Measurements from ENCODE around the gene ATXN1. TPM values are rescaled to one million over a fixed set of nuclear protein-coding genes. Genes with fewer than 3 reads are reported as not detected.

Gene ATXN1
- polyA plus RNA-seq, 1 donor from 2014 or later = 28.2 TPM

- no peaks in the 10 kb centered on the region for H4K20me1 ChIP-seq (ENCODE audit: insufficient read depth)
These were observed 250.1 kb downstream of the ATXN1 start for GRCh38 chr6:16511040-16511660.

GRCh38 chr6:16510245-16510644, 251.0 kb downstream of the ATXN1 start:
- H2AFZ ChIP-seq (ENCODE audit: low read depth, low read length) = no peak overlapping the region
- H4K20me1 ChIP-seq (ENCODE audit: insufficient read depth) = no peaks in the 10 kb centered on the region
- no peaks in the 10 kb centered on the region for H3K27me3 ChIP-seq (ENCODE audit: insufficient read depth, low read depth, low read length)
- H3K36me3 ChIP-seq (ENCODE audit: insufficient read depth, low read length) = no peaks in the 10 kb centered on the region
- H3K79me2 ChIP-seq (replicated peaks; ENCODE audit: insufficient read depth, low read length) = no peaks in the 10 kb centered on the region
- H3K4me2 ChIP-seq (ENCODE audit: low read length) = no peak overlapping the region
- no peak overlapping the region for H3K27ac ChIP-seq (ENCODE audit: low read length)
- H3K9me3 ChIP-seq (ENCODE audit: low read length) = no peaks in the 10 kb centered on the region
- H3K4me3 ChIP-seq (ENCODE audit: low read length) = no peak overlapping the region
- no peak overlapping the region for H3K9ac ChIP-seq (ENCODE audit: low read length)
- TF ChIP-seq RAD21 (conservative IDR thresholded peaks at IDR 0.05) (no peak), EZH2 (IDR thresholded peaks at IDR 0.05; ENCODE audit: borderline replicate concordance, insufficient read depth, low read length, poor library complexity, severe bottlenecking) (no peak), SMC3 (conservative IDR thresholded peaks at IDR 0.05; ENCODE audit: poor library complexity) (no peak), REST (IDR thresholded peaks at IDR 0.05; ENCODE audit: borderline replicate concordance) (no peak), EP300 (conservative IDR thresholded peaks at IDR 0.05; ENCODE audit: poor library complexity, severe bottlenecking) (no peak), POLR2AphosphoS5 (IDR thresholded peaks at IDR 0.05) (no peak), CTCF (IDR thresholded peaks at IDR 0.05; ENCODE audit: poor library complexity, severe bottlenecking) (no peak), TAF1 (IDR thresholded peaks at IDR 0.05; ENCODE audit: low read depth) (no peak)
- H3K9me2 ChIP-seq (ENCODE audit: insufficient read depth, low read length) = no peaks in the 10 kb centered on the region
- no peaks in the 10 kb centered on the region for H3F3A ChIP-seq (ENCODE audit: insufficient read depth, low read length, poor library complexity, severe bottlenecking)

More at GRCh38 chr6:16511040-16511660, 250.1 kb downstream of the ATXN1 start:
- H3F3A ChIP-seq (ENCODE audit: insufficient read depth, low read length, poor library complexity, severe bottlenecking) = no peaks in the 10 kb centered on the region
- no peak overlapping the region for H3K4me2 ChIP-seq (ENCODE audit: low read length)
- H3K79me2 ChIP-seq (replicated peaks; ENCODE audit: insufficient read depth, low read length) = no peaks in the 10 kb centered on the region
- no peaks in the 10 kb centered on the region for H3K36me3 ChIP-seq (ENCODE audit: insufficient read depth, low read length)
- H2AFZ ChIP-seq (ENCODE audit: low read depth, low read length) = no peak overlapping the region
- H3K9me3 ChIP-seq (ENCODE audit: low read length) = no peaks in the 10 kb centered on the region
- TF ChIP-seq EZH2 (IDR thresholded peaks at IDR 0.05; ENCODE audit: borderline replicate concordance, insufficient read depth, low read length, poor library complexity, severe bottlenecking) (no peak), TAF1 (IDR thresholded peaks at IDR 0.05; ENCODE audit: low read depth) (no peak), CTCF (IDR thresholded peaks at IDR 0.05; ENCODE audit: poor library complexity, severe bottlenecking) (peak; percentile 57), RAD21 (conservative IDR thresholded peaks at IDR 0.05) (peak; percentile 47), SMC3 (conservative IDR thresholded peaks at IDR 0.05; ENCODE audit: poor library complexity) (peak; percentile 53), MXI1 (conservative IDR thresholded peaks at IDR 0.05; ENCODE audit: poor library complexity, severe bottlenecking) (no peak)
- no peaks in the 10 kb centered on the region for H3K9me2 ChIP-seq (ENCODE audit: insufficient read depth, low read length)
- no peak overlapping the region for H3K9ac ChIP-seq (ENCODE audit: low read length)
- H3K4me3 ChIP-seq (ENCODE audit: low read length) = no peak overlapping the region
- H3K27me3 ChIP-seq (ENCODE audit: insufficient read depth, low read depth, low read length) = no peaks in the 10 kb centered on the region
- no peak overlapping the region for H3K27ac ChIP-seq (ENCODE audit: low read length)

Data from neural cell (in vitro differentiated cells).